ENCODE measurements around the gene PTK7. TPM values are rescaled to one million over a fixed set of nuclear protein-coding genes. Genes with fewer than 3 reads are reported as not detected.

PTK7 gene
- total and polyA plus RNA-seq, 2 donors = 48.1 to 101 TPM

- H3K4me1 ChIP-seq (ENCODE audit: control insufficient read depth in 2 of 2, insufficient read depth in 2 of 2, low read length in 2 of 2) = peaks cover 0 to 14% of the 10 kb centered on the region in 2 donors
- no peak overlapping the region for H3K4me3 ChIP-seq (ENCODE audit: low read length in 2 of 2)
- H3K36me3 ChIP-seq (ENCODE audit: control insufficient read depth in 2 of 2, insufficient read depth in 2 of 2, low read length in 1 of 2) = peaks cover 57 to 80% of the 10 kb centered on the region in 2 donors
- no peaks in the 10 kb centered on the region for H3K9me3 ChIP-seq (ENCODE audit: control insufficient read depth in 2 of 2, insufficient read depth in 1 of 2, low read length in 1 of 2)
- DNase-seq (ENCODE audit: low read depth in 6 of 9, low spot score in 9 of 9) = no peak
- H3K27ac ChIP-seq (ENCODE audit: low read depth in 1 of 2, low read length in 1 of 2) = no peak overlapping the region
- WGBS = 98% methylated on average over 1 of the region's 1 CpG
- H3K27me3 ChIP-seq (ENCODE audit: control insufficient read depth in 2 of 2, insufficient read depth in 1 of 2, low read length in 1 of 2) = no peaks in the 10 kb centered on the region
Measured at GRCh38 chr6:43149265-43149664, 73.2 kb downstream of the PTK7 start.

GRCh38 chr6:43150051-43150751 lies 74.1 kb downstream of the PTK7 start:
- Histone ChIP-seq H3K27ac (ENCODE audit: low read depth in 1 of 2, low read length in 1 of 2) (no peak overlapping the region), H3K27me3 (ENCODE audit: control insufficient read depth in 2 of 2, insufficient read depth in 1 of 2, low read length in 1 of 2) (no peaks in the 10 kb centered on the region), H3K4me3 (ENCODE audit: low read length in 2 of 2) (no peak overlapping the region), H3K36me3 (ENCODE audit: control insufficient read depth in 2 of 2, insufficient read depth in 2 of 2, low read length in 1 of 2) (peaks cover 60 to 80% of the 10 kb centered on the region in 2 donors), H3K4me1 (ENCODE audit: control insufficient read depth in 2 of 2, insufficient read depth in 2 of 2, low read length in 2 of 2) (peaks cover 0 to 6% of the 10 kb centered on the region in 2 donors), H3K9me3 (ENCODE audit: control insufficient read depth in 2 of 2, insufficient read depth in 1 of 2, low read length in 1 of 2) (no peaks in the 10 kb centered on the region)
- 97% methylated on average over 7 of the region's 7 CpGs for WGBS
- DNase-seq (ENCODE audit: low read depth in 6 of 9, low spot score in 9 of 9) = no peak

GRCh38 chr6:43159599-43159998 lies 83.5 kb downstream of the PTK7 start:
- DNase-seq (ENCODE audit: low read depth in 6 of 9, low spot score in 9 of 9) = no peak
- Histone ChIP-seq H3K4me1 (ENCODE audit: control insufficient read depth in 2 of 2, insufficient read depth in 2 of 2, low read length in 2 of 2) (no peaks in the 10 kb centered on the region), H3K9me3 (ENCODE audit: control insufficient read depth in 2 of 2, insufficient read depth in 1 of 2, low read length in 1 of 2) (no peaks in the 10 kb centered on the region), H3K36me3 (ENCODE audit: control insufficient read depth in 2 of 2, insufficient read depth in 2 of 2, low read length in 1 of 2) (peaks cover 46 to 63% of the 10 kb centered on the region in 2 donors), H3K4me3 (ENCODE audit: low read length in 2 of 2) (no peak overlapping the region), H3K27me3 (ENCODE audit: control insufficient read depth in 2 of 2, insufficient read depth in 1 of 2, low read length in 1 of 2) (no peaks in the 10 kb centered on the region), H3K27ac (ENCODE audit: low read depth in 1 of 2, low read length in 1 of 2) (no peak overlapping the region)
- WGBS = 97% methylated on average over 11 of the region's 11 CpGs

- no peaks in the 10 kb centered on the region for H3K4me1 ChIP-seq (ENCODE audit: control insufficient read depth in 2 of 2, insufficient read depth in 2 of 2, low read length in 2 of 2)
- H3K4me3 ChIP-seq (ENCODE audit: low read length in 2 of 2) = no peak overlapping the region
- no peak overlapping the region for H3K27ac ChIP-seq (ENCODE audit: low read depth in 1 of 2, low read length in 1 of 2)
- no peak for DNase-seq (ENCODE audit: low read depth in 6 of 9, low spot score in 9 of 9)
- H3K9me3 ChIP-seq (ENCODE audit: control insufficient read depth in 2 of 2, insufficient read depth in 1 of 2, low read length in 1 of 2) = no peaks in the 10 kb centered on the region
- peaks cover 29 to 37% of the 10 kb centered on the region in 2 donors for H3K36me3 ChIP-seq (ENCODE audit: control insufficient read depth in 2 of 2, insufficient read depth in 2 of 2, low read length in 1 of 2)
- no peaks in the 10 kb centered on the region for H3K27me3 ChIP-seq (ENCODE audit: control insufficient read depth in 2 of 2, insufficient read depth in 1 of 2, low read length in 1 of 2)
Measured at GRCh38 chr6:43163899-43164298, 87.8 kb downstream of the PTK7 start.

- Histone ChIP-seq H3K4me3 (ENCODE audit: low read length in 2 of 2) (peak overlapping the region; percentile 76 to 88), H3K4me1 (ENCODE audit: control insufficient read depth in 2 of 2, insufficient read depth in 2 of 2, low read length in 2 of 2) (peaks cover 25 to 40% of the 10 kb centered on the region in 2 donors), H3K9me3 (ENCODE audit: control insufficient read depth in 2 of 2, insufficient read depth in 1 of 2, low read length in 1 of 2) (peaks cover 0 to 8% of the 10 kb centered on the region in 2 donors), H3K27me3 (ENCODE audit: control insufficient read depth in 2 of 2, insufficient read depth in 1 of 2, low read length in 1 of 2) (peaks cover 0 to 2% of the 10 kb centered on the region in 2 donors), H3K36me3 (ENCODE audit: control insufficient read depth in 2 of 2, insufficient read depth in 2 of 2, low read length in 1 of 2) (peaks cover 4 to 15% of the 10 kb centered on the region in 2 donors), H3K27ac (ENCODE audit: low read depth in 1 of 2, low read length in 1 of 2) (peak overlapping the region; percentile 67 to 89)
- 4% methylated on average over 18 of the region's 18 CpGs for WGBS
- peak in 1 of 9 donors; percentile 31 for DNase-seq (ENCODE audit: low read depth in 6 of 9, low spot score in 9 of 9)
Measured at GRCh38 chr6:43170417-43170930, 94.4 kb downstream of the PTK7 start.

GRCh38 chr6:43170931-43171706 lies 95.0 kb downstream of the PTK7 start, which contains the start of gene SRF:
SRF (plus strand) TSS chr6:43171269; CDS start chr6:43171657, 388 bp downstream.
- Histone ChIP-seq H3K27me3 (ENCODE audit: control insufficient read depth in 2 of 2, insufficient read depth in 1 of 2, low read length in 1 of 2) (peaks cover 0 to 2% of the 10 kb centered on the region in 2 donors), H3K9me3 (ENCODE audit: control insufficient read depth in 2 of 2, insufficient read depth in 1 of 2, low read length in 1 of 2) (peaks cover 0 to 12% of the 10 kb centered on the region in 2 donors), H3K4me3 (ENCODE audit: low read length in 2 of 2) (peak within 1 kb of the TSS; percentile 76 to 88), H3K36me3 (ENCODE audit: control insufficient read depth in 2 of 2, insufficient read depth in 2 of 2, low read length in 1 of 2) (peaks cover 10 to 21% of the 10 kb centered on the region in 2 donors), H3K4me1 (ENCODE audit: control insufficient read depth in 2 of 2, insufficient read depth in 2 of 2, low read length in 2 of 2) (peaks cover 25 to 45% of the 10 kb centered on the region in 2 donors), H3K27ac (ENCODE audit: low read depth in 1 of 2, low read length in 1 of 2) (peak within 1 kb of the TSS; percentile 89 to 93)
- under 1% methylated on average over 83 of the region's 83 CpGs for WGBS
- DNase-seq (ENCODE audit: low read depth in 6 of 9, low spot score in 9 of 9) = peak; percentile 98 to 100 (median 99)

GRCh38 chr6:43171707-43172103 lies 95.6 kb downstream of the PTK7 start:
- WGBS = under 1% methylated on average over 57 of the region's 57 CpGs
- peaks cover 0 to 2% of the 10 kb centered on the region in 2 donors for H3K27me3 ChIP-seq (ENCODE audit: control insufficient read depth in 2 of 2, insufficient read depth in 1 of 2, low read length in 1 of 2)
- H3K4me3 ChIP-seq (ENCODE audit: low read length in 2 of 2) = peak overlapping the region; percentile 72 to 88
- peaks cover 25 to 45% of the 10 kb centered on the region in 2 donors for H3K4me1 ChIP-seq (ENCODE audit: control insufficient read depth in 2 of 2, insufficient read depth in 2 of 2, low read length in 2 of 2)
- H3K27ac ChIP-seq (ENCODE audit: low read depth in 1 of 2, low read length in 1 of 2) = peak overlapping the region; percentile 84 to 93
- peaks cover 16 to 27% of the 10 kb centered on the region in 2 donors for H3K36me3 ChIP-seq (ENCODE audit: control insufficient read depth in 2 of 2, insufficient read depth in 2 of 2, low read length in 1 of 2)
- peaks cover 0 to 12% of the 10 kb centered on the region in 2 donors for H3K9me3 ChIP-seq (ENCODE audit: control insufficient read depth in 2 of 2, insufficient read depth in 1 of 2, low read length in 1 of 2)
- peak in 2 of 9 donors; percentile 37 to 46 for DNase-seq (ENCODE audit: low read depth in 6 of 9, low spot score in 9 of 9)

GRCh38 chr6:43172104-43173007 lies 96.2 kb downstream of the PTK7 start:
- Histone ChIP-seq H3K9me3 (ENCODE audit: control insufficient read depth in 2 of 2, insufficient read depth in 1 of 2, low read length in 1 of 2) (peaks cover 0 to 12% of the 10 kb centered on the region in 2 donors), H3K4me1 (ENCODE audit: control insufficient read depth in 2 of 2, insufficient read depth in 2 of 2, low read length in 2 of 2) (peaks cover 25 to 45% of the 10 kb centered on the region in 2 donors), H3K27ac (ENCODE audit: low read depth in 1 of 2, low read length in 1 of 2) (peak overlapping the region; percentile 70 to 93), H3K4me3 (ENCODE audit: low read length in 2 of 2) (peak overlapping the region; percentile 72 to 88), H3K27me3 (ENCODE audit: control insufficient read depth in 2 of 2, insufficient read depth in 1 of 2, low read length in 1 of 2) (peaks cover 0 to 2% of the 10 kb centered on the region in 2 donors), H3K36me3 (ENCODE audit: control insufficient read depth in 2 of 2, insufficient read depth in 2 of 2, low read length in 1 of 2) (peaks cover 16 to 30% of the 10 kb centered on the region in 2 donors)
- WGBS = 5% methylated on average over 46 of the region's 46 CpGs
- peak in 3 of 9 donors; percentile 35 to 60 (median 49) for DNase-seq (ENCODE audit: low read depth in 6 of 9, low spot score in 9 of 9)

Measured in thymus (tissue), 11 donors.